Loucy (cell line): Measurements from ENCODE around the gene SATL1.

Experiments used
- EZH2phosphoT487 ChIP-seq: fragments of 200-600 bp; IDR thresholded peaks from 2 replicates; pipeline ENCODE4 v1.6.1; 2018; ENCODE audit warnings: antibody characterized with exemption, mild to moderate bottlenecking, moderate library complexity, borderline replicate concordance
- TF ChIP-seq, protein P1 (sequence below): fragments of 200-600 bp; sonication (generic); conservative IDR thresholded peaks from 2 replicates; pipeline ENCODE4 v1.5.1; 2014; ENCODE audit warnings: mild to moderate bottlenecking, antibody characterized with exemption, low read length

GRCh38 chrX:85159644-85160043, 83.9 kb downstream of the SATL1 start:
- TF ChIP-seq, protein P1, sequence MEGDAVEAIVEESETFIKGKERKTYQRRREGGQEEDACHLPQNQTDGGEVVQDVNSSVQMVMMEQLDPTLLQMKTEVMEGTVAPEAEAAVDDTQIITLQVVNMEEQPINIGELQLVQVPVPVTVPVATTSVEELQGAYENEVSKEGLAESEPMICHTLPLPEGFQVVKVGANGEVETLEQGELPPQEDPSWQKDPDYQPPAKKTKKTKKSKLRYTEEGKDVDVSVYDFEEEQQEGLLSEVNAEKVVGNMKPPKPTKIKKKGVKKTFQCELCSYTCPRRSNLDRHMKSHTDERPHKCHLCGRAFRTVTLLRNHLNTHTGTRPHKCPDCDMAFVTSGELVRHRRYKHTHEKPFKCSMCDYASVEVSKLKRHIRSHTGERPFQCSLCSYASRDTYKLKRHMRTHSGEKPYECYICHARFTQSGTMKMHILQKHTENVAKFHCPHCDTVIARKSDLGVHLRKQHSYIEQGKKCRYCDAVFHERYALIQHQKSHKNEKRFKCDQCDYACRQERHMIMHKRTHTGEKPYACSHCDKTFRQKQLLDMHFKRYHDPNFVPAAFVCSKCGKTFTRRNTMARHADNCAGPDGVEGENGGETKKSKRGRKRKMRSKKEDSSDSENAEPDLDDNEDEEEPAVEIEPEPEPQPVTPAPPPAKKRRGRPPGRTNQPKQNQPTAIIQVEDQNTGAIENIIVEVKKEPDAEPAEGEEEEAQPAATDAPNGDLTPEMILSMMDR = no peak
- no peak for TF ChIP-seq EZH2phosphoT487
